ENCODE data around the gene SIRT3. TPM values are rescaled to one million over a fixed set of nuclear protein-coding genes. Genes with fewer than 3 reads are reported as not detected.
A peak's percentile ranks its signal among the peaks of the same experiment; 100 is the strongest.

The SIRT3 gene
- total and polyA plus RNA-seq, 4 donors, result 14.6 to 21.2 (median 16.4) TPM

DNA sequence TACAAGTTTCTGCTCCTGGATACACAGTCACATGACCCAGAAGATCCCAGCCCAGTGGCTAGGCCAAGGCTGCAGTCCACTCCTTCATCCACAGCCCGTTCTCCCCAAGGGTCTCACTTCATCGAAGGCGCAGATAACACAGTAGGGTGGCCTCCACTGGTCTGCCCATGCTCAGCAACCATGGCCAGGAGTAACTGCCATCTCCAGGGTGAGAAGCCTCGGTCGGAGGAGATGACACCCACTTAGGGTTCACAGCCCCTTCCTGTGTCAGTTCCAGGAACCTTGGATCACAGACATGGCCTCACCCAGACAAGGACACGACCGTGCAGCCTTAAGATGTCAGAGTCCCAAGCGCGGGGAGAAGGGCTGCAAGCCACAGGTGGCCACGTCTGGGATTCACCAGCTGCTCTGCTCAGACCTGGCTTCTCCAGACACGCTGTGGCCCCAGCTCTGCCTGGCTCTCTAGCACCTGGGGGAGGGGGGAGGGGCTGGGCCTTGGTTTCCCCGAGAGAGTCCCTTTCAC is 31.5 kb downstream of the SIRT3 start:
- DNase-seq, result no peak
- peak overlapping the region in 1 of 2 donors; percentile 1 for H3K27ac ChIP-seq (ENCODE audit: low read depth in 1 of 2, low read length in 1 of 2)
- TF ChIP-seq, protein P1, sequence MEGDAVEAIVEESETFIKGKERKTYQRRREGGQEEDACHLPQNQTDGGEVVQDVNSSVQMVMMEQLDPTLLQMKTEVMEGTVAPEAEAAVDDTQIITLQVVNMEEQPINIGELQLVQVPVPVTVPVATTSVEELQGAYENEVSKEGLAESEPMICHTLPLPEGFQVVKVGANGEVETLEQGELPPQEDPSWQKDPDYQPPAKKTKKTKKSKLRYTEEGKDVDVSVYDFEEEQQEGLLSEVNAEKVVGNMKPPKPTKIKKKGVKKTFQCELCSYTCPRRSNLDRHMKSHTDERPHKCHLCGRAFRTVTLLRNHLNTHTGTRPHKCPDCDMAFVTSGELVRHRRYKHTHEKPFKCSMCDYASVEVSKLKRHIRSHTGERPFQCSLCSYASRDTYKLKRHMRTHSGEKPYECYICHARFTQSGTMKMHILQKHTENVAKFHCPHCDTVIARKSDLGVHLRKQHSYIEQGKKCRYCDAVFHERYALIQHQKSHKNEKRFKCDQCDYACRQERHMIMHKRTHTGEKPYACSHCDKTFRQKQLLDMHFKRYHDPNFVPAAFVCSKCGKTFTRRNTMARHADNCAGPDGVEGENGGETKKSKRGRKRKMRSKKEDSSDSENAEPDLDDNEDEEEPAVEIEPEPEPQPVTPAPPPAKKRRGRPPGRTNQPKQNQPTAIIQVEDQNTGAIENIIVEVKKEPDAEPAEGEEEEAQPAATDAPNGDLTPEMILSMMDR (IDR thresholded peaks at IDR 0.05; ENCODE audit: control extremely low read depth, extremely low read depth), result no peak
- no peak for ATAC-seq (ENCODE audit: insufficient read depth, low FRiP score)
- H3K4me1 ChIP-seq (ENCODE audit: control insufficient read depth in 5 of 5, insufficient read depth in 5 of 5, low read length in 5 of 5), result peaks cover 0 to 17% (median 13%) of the 10 kb centered on the region in 5 donors
- H3K4me3 ChIP-seq, result no peak overlapping the region
- 90 to 91% methylated on average over 12 of the region's 12 CpGs for WGBS, 2 donors
- no peak overlapping the region for H3K9ac ChIP-seq (ENCODE audit: insufficient read depth in 1 of 2, low read length in 2 of 2)
- H3K36me3 ChIP-seq (ENCODE audit: control insufficient read depth in 4 of 4, insufficient read depth in 4 of 4, low read length in 4 of 4), result peaks cover 0 to 26% (median 17%) of the 10 kb centered on the region in 4 donors
- H3K27me3 ChIP-seq (ENCODE audit: control insufficient read depth in 3 of 3, insufficient read depth in 3 of 3, low read length in 2 of 3), result no peaks in the 10 kb centered on the region
- no peaks in the 10 kb centered on the region for H3K9me3 ChIP-seq (ENCODE audit: control insufficient read depth in 4 of 4, insufficient read depth in 3 of 4, low read length in 3 of 4)

DNA sequence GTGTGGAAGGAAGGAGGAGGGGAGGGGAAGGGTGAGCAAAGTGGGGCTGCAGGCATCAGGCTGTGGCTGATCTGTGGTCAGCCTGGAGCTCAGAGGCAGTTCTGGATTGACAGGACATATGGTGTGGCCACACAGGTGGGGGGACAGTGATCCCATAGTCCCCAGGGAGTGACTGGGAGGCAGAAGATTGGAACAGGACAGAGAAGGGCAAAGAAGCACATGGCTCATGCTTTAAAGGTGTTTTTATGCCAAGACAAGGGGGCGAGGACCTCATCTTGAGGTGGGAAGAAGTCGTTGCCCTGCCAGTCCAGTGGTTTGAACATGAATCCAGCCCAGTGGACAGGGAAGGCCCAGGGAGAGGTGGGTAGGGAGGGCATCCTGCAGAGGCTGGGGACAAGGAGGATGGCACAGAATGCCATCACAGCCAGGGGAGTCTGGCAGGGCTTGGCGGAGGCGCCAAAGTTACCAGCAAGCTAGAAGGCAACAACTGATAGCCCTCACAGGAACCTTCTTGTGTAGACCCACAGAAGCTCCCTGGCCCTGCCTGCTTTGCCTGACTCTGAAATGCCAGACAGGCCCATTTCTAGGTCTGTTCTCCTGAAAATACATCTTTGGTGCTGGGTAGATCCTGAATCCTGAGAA is 32.1 kb downstream of the SIRT3 start:
- no peak for DNase-seq
- 92 to 95% methylated on average over 4 of the region's 4 CpGs for WGBS, 2 donors
- ATAC-seq (ENCODE audit: insufficient read depth, low FRiP score), result no peak

DNA sequence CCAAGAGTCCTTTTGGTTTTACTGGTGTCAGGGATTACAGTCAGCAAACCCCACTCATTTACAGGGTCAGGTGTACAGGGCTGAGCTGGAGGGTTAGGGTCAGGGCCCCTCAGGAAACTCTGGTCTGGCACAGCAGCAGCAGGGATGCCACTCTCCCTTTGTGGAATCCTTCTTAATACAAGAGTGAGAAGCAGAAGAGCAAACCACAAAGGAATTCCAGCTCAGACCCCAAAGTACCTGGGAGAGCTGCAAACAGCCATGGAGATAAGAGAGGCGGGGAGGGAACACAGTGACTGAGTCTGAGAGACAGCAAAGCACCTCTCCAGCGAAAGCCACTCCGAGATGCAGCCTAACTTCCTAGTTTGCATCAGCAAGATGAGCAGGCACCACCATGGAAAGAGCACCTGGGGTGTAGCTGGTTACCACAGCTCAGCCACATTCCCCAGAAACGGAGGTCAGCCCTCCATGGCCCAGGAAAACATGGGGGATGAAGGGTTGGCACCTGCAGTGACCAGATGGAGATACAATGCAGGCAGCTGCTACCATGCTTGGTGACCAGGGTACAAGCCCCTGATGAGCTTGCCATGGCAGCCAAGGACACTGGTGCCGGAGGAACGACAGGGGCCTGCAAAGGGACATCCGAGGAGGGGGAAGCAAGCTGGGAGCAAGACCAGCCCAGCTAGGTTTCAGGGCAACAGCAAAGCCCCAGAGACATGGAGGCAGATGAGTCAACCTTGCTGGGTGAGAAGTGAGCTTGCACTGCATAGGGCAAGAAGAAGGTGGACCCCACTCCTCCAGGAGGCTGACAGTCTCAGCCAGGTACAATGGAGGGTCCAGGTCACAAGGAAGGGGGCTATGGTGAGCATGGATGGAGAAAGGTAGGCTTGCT is 32.8 kb downstream of the SIRT3 start:
- Histone ChIP-seq H3K27me3 (ENCODE audit: control insufficient read depth in 3 of 3, insufficient read depth in 3 of 3, low read length in 2 of 3) (no peaks in the 10 kb centered on the region), H3K4me1 (ENCODE audit: control insufficient read depth in 5 of 5, insufficient read depth in 5 of 5, low read length in 5 of 5) (peaks cover 0 to 10% (median 9%) of the 10 kb centered on the region in 5 donors), H3K27ac (ENCODE audit: low read depth in 1 of 2, low read length in 1 of 2) (no peak overlapping the region), H3K36me3 (ENCODE audit: control insufficient read depth in 4 of 4, insufficient read depth in 4 of 4, low read length in 4 of 4) (peaks cover 0 to 26% (median 16%) of the 10 kb centered on the region in 4 donors), H3K9ac (ENCODE audit: insufficient read depth in 1 of 2, low read length in 2 of 2) (no peak overlapping the region), H3K4me3 (no peak overlapping the region), H3K9me3 (ENCODE audit: control insufficient read depth in 4 of 4, insufficient read depth in 3 of 4, low read length in 3 of 4) (no peaks in the 10 kb centered on the region)
- no peak for DNase-seq
- TF ChIP-seq, protein P1 (IDR thresholded peaks at IDR 0.05; ENCODE audit: control extremely low read depth, extremely low read depth), result no peak
- ATAC-seq (ENCODE audit: insufficient read depth, low FRiP score), result no peak
- WGBS, 2 donors, result 86 to 89% methylated on average over 7 of the region's 7 CpGs

More for the DNA sequence above, 32.1 kb downstream of the SIRT3 start:
- Histone ChIP-seq H3K36me3 (ENCODE audit: control insufficient read depth in 4 of 4, insufficient read depth in 4 of 4, low read length in 4 of 4) (peaks cover 0 to 26% (median 16%) of the 10 kb centered on the region in 4 donors), H3K9ac (ENCODE audit: insufficient read depth in 1 of 2, low read length in 2 of 2) (no peak overlapping the region), H3K27me3 (ENCODE audit: control insufficient read depth in 3 of 3, insufficient read depth in 3 of 3, low read length in 2 of 3) (no peaks in the 10 kb centered on the region), H3K4me1 (ENCODE audit: control insufficient read depth in 5 of 5, insufficient read depth in 5 of 5, low read length in 5 of 5) (peaks cover 0 to 12% (median 9%) of the 10 kb centered on the region in 5 donors), H3K4me3 (no peak overlapping the region), H3K27ac (ENCODE audit: low read depth in 1 of 2, low read length in 1 of 2) (no peak overlapping the region), H3K9me3 (ENCODE audit: control insufficient read depth in 4 of 4, insufficient read depth in 3 of 4, low read length in 3 of 4) (no peaks in the 10 kb centered on the region)
- TF ChIP-seq, protein P1 (IDR thresholded peaks at IDR 0.05; ENCODE audit: control extremely low read depth, extremely low read depth), result no peak

Measured in lung (tissue), 12 donors.